Glutamatergic neuron (in vitro differentiated cells): ENCODE results near the gene CYBA. TPM values are rescaled to one million over a fixed set of nuclear protein-coding genes. Genes with fewer than 3 reads are reported as not detected.
A peak's percentile ranks its signal among the peaks of the same experiment; 100 is the strongest.

ENCODE experiments used
- DNase-seq: peaks from one replicate; pipeline ENCODE4 v3.0.0; 2022
- H3K27ac Mint-ChIP-seq: one replicate; pipeline ENCODE4 v1.8.0; 2020; ENCODE audit warnings: mild to moderate bottlenecking, mixed read lengths, inconsistent platforms; ENCODE audit not compliant: unreplicated experiment
- H3K27me3 Mint-ChIP-seq: one replicate; pipeline ENCODE4 v1.8.0; 2020; ENCODE audit warnings: mild to moderate bottlenecking, moderate library complexity, mixed read lengths, inconsistent platforms; ENCODE audit not compliant: unreplicated experiment
- H3K36me3 Mint-ChIP-seq: one replicate; pipeline ENCODE4 v1.8.0; 2020; ENCODE audit warnings: mild to moderate bottlenecking, mixed read lengths, inconsistent platforms; ENCODE audit not compliant: unreplicated experiment
- H3K4me1 Mint-ChIP-seq: one replicate; pipeline ENCODE4 v1.8.0; 2020; ENCODE audit warnings: mild to moderate bottlenecking, low read depth, mixed read lengths, inconsistent platforms; ENCODE audit not compliant: unreplicated experiment
- H3K4me3 Mint-ChIP-seq: one replicate; pipeline ENCODE4 v1.8.0; 2020; ENCODE audit warnings: mild to moderate bottlenecking, mixed read lengths, inconsistent platforms; ENCODE audit not compliant: unreplicated experiment
- H3K9me3 Mint-ChIP-seq: one replicate; pipeline ENCODE4 v1.8.0; 2020; ENCODE audit warnings: mild to moderate bottlenecking, moderate library complexity, mixed read lengths, inconsistent platforms; ENCODE audit not compliant: unreplicated experiment
- total RNA-seq: library from RNA; stranded (reverse); fragmentation: NEBNext Ultra II Directional; extraction: Animal tissue kit (Norgen Biotek cat#: 25700); gene quantifications from one replicate; pipeline ENCODE4 v1.2.1, GENCODE V29; 2021; ENCODE audit not compliant: unreplicated experiment
- TF ChIP-seq, protein P1 (sequence below): fragments of 200-600 bp; sonication (generic); IDR thresholded peaks from one replicate; pipeline ENCODE4 v1.5.0; 2021; ENCODE audit not compliant: partially characterized antibody, unreplicated experiment

CYBA gene
- total RNA-seq, 1 donor from 2014 or later, result 28.7 TPM

GRCh38 chr16:88601313-88602036 lies 49.4 kb downstream of the CYBA start:
- Mint-ChIP-seq H3K27ac (no peak overlapping the region), H3K27me3 (peaks cover 2% of the 10 kb centered on the region), H3K4me1 (peaks cover 14% of the 10 kb centered on the region), H3K36me3 (peaks cover 5% of the 10 kb centered on the region), H3K4me3 (no peak overlapping the region), H3K9me3 (peaks cover 1% of the 10 kb centered on the region)
- no peak for DNase-seq
- TF ChIP-seq, protein P1, sequence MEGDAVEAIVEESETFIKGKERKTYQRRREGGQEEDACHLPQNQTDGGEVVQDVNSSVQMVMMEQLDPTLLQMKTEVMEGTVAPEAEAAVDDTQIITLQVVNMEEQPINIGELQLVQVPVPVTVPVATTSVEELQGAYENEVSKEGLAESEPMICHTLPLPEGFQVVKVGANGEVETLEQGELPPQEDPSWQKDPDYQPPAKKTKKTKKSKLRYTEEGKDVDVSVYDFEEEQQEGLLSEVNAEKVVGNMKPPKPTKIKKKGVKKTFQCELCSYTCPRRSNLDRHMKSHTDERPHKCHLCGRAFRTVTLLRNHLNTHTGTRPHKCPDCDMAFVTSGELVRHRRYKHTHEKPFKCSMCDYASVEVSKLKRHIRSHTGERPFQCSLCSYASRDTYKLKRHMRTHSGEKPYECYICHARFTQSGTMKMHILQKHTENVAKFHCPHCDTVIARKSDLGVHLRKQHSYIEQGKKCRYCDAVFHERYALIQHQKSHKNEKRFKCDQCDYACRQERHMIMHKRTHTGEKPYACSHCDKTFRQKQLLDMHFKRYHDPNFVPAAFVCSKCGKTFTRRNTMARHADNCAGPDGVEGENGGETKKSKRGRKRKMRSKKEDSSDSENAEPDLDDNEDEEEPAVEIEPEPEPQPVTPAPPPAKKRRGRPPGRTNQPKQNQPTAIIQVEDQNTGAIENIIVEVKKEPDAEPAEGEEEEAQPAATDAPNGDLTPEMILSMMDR, result no peak

DNA sequence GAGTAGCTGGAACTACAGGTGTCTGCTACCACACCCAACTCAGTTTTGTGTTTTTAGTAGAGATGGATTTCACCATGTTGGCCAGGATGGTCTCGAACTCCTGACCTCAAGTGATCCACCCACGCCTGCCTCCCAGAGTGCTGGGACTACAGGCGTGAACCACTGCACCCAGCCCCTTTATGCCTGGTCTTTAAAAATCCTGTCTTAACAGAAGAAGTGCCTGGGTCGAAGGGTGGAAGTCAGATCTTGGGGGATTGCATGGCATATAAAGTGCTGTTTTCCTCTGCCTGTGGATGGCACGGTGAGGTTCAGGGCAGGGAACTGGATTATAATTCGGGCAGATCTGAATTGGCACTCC lies 50.3 kb downstream of the CYBA start:
- TF ChIP-seq, protein P1, result no peak
- Mint-ChIP-seq H3K4me3 (no peak overlapping the region), H3K27ac (peak overlapping the region; percentile 15), H3K4me1 (peaks cover 4% of the 10 kb centered on the region), H3K27me3 (peaks cover 2% of the 10 kb centered on the region), H3K9me3 (peaks cover 1% of the 10 kb centered on the region), H3K36me3 (peaks cover 5% of the 10 kb centered on the region)
- no peak for DNase-seq

DNA sequence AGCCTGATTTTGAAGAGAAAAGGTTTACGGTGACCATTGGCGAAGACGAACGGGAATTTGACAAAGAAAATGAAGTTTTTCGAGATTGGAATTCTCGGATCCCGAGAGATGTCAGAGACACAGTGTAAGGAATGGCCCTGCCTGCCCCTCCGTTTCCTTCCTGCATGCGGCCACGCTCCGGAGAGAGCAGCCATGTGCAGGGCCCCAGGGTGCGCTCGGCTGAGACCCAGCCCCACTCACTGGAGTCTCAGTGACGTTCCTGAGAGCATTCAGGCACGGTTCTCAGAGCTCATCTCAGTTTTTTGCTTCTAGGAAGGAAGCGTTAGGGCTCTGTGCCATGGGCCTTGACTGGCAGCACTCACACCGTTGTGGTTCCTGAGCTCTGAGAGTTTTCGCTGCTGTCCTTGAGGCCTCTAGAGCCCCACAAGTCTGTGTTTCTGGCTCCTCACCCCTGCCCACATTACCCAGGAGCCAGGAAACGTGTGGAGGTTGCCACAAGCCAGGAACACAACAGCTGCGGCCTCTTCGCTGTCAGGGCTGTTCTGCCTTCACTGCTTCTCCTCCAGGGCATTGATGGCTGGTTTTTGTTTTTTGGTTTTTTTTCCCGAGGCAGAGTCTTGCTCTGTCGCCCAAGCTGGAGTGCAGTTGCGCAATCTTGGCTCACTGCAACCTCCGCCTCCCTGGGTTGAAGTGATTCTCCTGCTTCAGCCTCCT lies 50.9 kb downstream of the CYBA start:
- H3K4me1 Mint-ChIP-seq, result peaks cover 3% of the 10 kb centered on the region
- peaks cover 2% of the 10 kb centered on the region for H3K27me3 Mint-ChIP-seq
- H3K27ac Mint-ChIP-seq, result no peak overlapping the region
- H3K9me3 Mint-ChIP-seq, result peaks cover 1% of the 10 kb centered on the region
- H3K36me3 Mint-ChIP-seq, result peaks cover 5% of the 10 kb centered on the region
- no peak for DNase-seq
- TF ChIP-seq, protein P1, result no peak
- no peak overlapping the region for H3K4me3 Mint-ChIP-seq

DNA sequence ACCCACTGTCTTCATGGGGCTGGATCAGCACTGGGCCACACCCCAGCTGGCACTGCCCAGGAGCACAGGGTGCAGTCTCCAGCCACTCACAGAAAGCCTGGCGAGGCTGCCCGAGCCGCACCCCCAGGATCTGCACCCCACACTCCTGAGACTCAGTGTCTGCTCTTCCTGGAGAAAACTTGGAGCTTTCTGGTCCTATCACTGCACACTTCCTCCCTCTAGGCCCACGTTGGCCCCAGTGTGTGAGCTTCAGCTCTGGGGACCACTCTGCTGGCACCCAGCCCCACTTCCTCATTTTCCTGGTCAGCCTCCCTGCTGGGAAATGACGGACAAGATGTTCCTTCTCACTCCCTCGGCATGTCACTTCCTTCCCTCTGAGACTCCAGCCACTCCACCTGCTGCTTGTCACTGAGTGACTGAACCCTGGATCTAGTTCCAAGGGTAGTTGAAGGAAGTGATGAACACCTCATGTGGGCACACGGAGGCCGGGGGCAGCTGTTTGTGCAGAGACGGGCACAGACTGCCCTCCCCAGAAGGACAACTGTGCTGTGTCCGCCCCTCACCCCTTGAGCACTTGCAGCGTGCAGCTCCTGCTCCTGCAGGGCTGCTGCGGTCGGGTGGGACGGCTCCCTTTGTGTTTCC lies 51.6 kb downstream of the CYBA start:
- DNase-seq, result no peak
- H3K27ac Mint-ChIP-seq, result no peak overlapping the region
- peaks cover 4% of the 10 kb centered on the region for H3K27me3 Mint-ChIP-seq

More for the DNA sequence above, 51.6 kb downstream of the CYBA start:
- TF ChIP-seq, protein P1, result no peak
- Mint-ChIP-seq H3K9me3 (peaks cover 1% of the 10 kb centered on the region), H3K4me1 (peaks cover 3% of the 10 kb centered on the region), H3K36me3 (peaks cover 5% of the 10 kb centered on the region), H3K4me3 (no peak overlapping the region)
